ENCODE results near the gene NDST1.
A peak's percentile ranks its signal among the peaks of the same experiment; 100 is the strongest.

DNA sequence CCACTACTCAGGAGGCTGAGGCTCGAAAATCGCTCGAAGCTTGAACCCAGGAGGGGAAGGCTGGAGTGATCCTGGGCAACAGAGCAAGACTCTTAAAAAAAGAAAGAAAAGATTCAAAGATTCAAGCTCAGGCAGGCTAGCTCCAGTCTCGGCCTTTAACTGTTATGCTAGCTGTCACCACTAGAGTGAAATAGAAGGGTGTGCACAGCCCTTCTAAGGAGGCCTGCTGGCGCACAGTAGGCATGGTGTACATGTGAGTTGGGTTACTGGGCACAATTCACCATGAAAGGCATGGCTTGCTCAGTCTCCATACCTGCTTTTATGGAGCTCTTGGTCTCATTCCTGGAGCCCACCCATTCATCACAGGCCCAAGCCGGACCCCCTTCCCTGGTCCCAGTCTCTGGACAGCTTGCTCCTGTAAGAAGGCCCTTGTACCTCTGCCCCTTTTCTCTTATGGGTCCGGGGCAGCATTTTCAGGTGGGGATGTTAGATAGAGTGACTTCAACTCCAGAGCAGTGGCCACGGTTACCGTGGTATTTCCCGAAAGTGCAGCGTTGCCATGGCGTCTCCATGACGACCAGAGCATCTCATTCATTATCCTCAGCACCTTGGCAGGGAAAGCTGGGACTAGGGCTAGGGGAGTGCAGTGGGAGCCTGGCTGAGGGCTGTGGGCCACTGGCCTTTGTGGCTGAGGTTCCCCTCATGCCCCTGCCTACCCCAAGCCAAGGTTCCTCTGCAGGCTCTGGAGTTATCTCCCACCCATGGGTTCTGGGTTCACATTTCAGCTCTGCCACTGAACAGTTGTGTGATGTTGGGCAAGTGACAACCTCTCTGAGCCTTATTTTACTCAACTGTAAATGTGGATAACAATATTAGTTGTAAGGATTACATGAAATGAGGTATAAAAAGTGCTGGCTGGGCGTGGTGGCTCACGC, 5.7 kb downstream of the NDST1 start:
- TF ChIP-seq, protein P1, sequence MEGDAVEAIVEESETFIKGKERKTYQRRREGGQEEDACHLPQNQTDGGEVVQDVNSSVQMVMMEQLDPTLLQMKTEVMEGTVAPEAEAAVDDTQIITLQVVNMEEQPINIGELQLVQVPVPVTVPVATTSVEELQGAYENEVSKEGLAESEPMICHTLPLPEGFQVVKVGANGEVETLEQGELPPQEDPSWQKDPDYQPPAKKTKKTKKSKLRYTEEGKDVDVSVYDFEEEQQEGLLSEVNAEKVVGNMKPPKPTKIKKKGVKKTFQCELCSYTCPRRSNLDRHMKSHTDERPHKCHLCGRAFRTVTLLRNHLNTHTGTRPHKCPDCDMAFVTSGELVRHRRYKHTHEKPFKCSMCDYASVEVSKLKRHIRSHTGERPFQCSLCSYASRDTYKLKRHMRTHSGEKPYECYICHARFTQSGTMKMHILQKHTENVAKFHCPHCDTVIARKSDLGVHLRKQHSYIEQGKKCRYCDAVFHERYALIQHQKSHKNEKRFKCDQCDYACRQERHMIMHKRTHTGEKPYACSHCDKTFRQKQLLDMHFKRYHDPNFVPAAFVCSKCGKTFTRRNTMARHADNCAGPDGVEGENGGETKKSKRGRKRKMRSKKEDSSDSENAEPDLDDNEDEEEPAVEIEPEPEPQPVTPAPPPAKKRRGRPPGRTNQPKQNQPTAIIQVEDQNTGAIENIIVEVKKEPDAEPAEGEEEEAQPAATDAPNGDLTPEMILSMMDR (IDR thresholded peaks at IDR 0.05; ENCODE audit: insufficient read depth, low read depth, low read length) = peak; percentile 15
- no peak for TF ChIP-seq EZH2 (IDR thresholded peaks at IDR 0.05; ENCODE audit: insufficient read depth, low read length)

Measured in astrocyte (in vitro differentiated cells and primary cell).